GM21576 (cell line): Measurements from ENCODE around the gene MARS1.
"Not testable (repeated sequence)": the region's sequence is repeated elsewhere in the genome, so short reads cannot be mapped to it uniquely, and the experiment has no call there.

Experiments
- ATAC-seq: cut with Tn5 transposase; IDR thresholded peaks from one replicate; pipeline ENCODE4 v1.9.1; 2021; ENCODE audit warnings: mild to moderate bottlenecking, moderate library complexity; ENCODE audit not compliant: unreplicated experiment

MARS1 gene

GRCh38 chr12:57489157-57489641 lies 1.3 kb downstream of the MARS1 start:
- no peak for ATAC-seq

- ATAC-seq: no peak
Measured at GRCh38 chr12:57490126-57490525, 2.3 kb downstream of the MARS1 start.

GRCh38 chr12:57491393-57492280 lies 3.8 kb downstream of the MARS1 start:
- no peak for ATAC-seq

- ATAC-seq: not testable (repeated sequence)
Measured at GRCh38 chr12:57495051-57495701, 7.3 kb downstream of the MARS1 start.

GRCh38 chr12:57496822-57497221 lies 9.0 kb downstream of the MARS1 start:
- ATAC-seq: no peak

- no peak for ATAC-seq
Measured at GRCh38 chr12:57497223-57498131, 9.6 kb downstream of the MARS1 start.

GRCh38 chr12:57498132-57498502 lies 10.2 kb downstream of the MARS1 start:
- no peak for ATAC-seq

GRCh38 chr12:57498571-57498970 lies 10.7 kb downstream of the MARS1 start:
- ATAC-seq: no peak

- ATAC-seq: no peak
Measured at GRCh38 chr12:57500213-57500612, 12.3 kb downstream of the MARS1 start.

- ATAC-seq: not testable (repeated sequence)
Measured at GRCh38 chr12:57502311-57502969, 14.6 kb downstream of the MARS1 start.

- not testable (repeated sequence) for ATAC-seq
Measured at GRCh38 chr12:57506541-57506940, 18.7 kb downstream of the MARS1 start.

GRCh38 chr12:57507796-57508195 lies 19.9 kb downstream of the MARS1 start:
- not testable (repeated sequence) for ATAC-seq

GRCh38 chr12:57511161-57511560 lies 23.3 kb downstream of the MARS1 start:
- no peak for ATAC-seq

GRCh38 chr12:57511588-57512325 lies 23.9 kb downstream of the MARS1 start:
- ATAC-seq: no peak

- no peak for ATAC-seq
Measured at GRCh38 chr12:57512665-57513064, 24.8 kb downstream of the MARS1 start.

GRCh38 chr12:57513266-57513665 lies 25.4 kb downstream of the MARS1 start:
- ATAC-seq: no peak

- not testable (repeated sequence) for ATAC-seq
Measured at GRCh38 chr12:57513677-57514076, 25.8 kb downstream of the MARS1 start.

GRCh38 chr12:57514246-57514645 lies 26.4 kb downstream of the MARS1 start:
- ATAC-seq: not testable (repeated sequence)

GRCh38 chr12:57514720-57515407 lies 27.0 kb downstream of the MARS1 start:
- ATAC-seq: no peak
